Hepatocyte (in vitro differentiated cells): Measurements from ENCODE around the gene ACO2. TPM values are rescaled to one million over a fixed set of nuclear protein-coding genes. Genes with fewer than 3 reads are reported as not detected.
A peak's percentile ranks its signal among the peaks of the same experiment; 100 is the strongest.

Experiments used
- DNase-seq: peaks from one replicate; pipeline ENCODE4 v3.0.0-alpha.2; 2016; ENCODE audit warnings: low spot score
- H2AFZ ChIP-seq: fragments of 200-600 bp; sonication (generic); 2 replicates; pipeline ENCODE4 v1.6.0; 2016; ENCODE audit warnings: antibody characterized with exemption, mild to moderate bottlenecking
- H3K27ac ChIP-seq: fragments of 200-600 bp; sonication (generic); 2 replicates; pipeline ENCODE4 v1.5.1; 2016; ENCODE audit warnings: mild to moderate bottlenecking
- H3K27me3 ChIP-seq: fragments of 200-600 bp; sonication (generic); 2 replicates; pipeline ENCODE4 v1.6.1; 2016
- H3K36me3 ChIP-seq: fragments of 200-600 bp; sonication (generic); replicated peaks from 2 replicates; pipeline ENCODE4 v1.5.1; 2016; ENCODE audit warnings: low read depth; ENCODE audit not compliant: insufficient read depth
- H3K4me1 ChIP-seq: fragments of 200-600 bp; sonication (generic); 2 replicates; pipeline ENCODE4 v1.5.1; 2016; ENCODE audit warnings: mild to moderate bottlenecking, moderate library complexity; ENCODE audit not compliant: insufficient read depth
- H3K4me2 ChIP-seq: fragments of 200-600 bp; sonication (generic); 2 replicates; pipeline ENCODE4 v1.6.0; 2016
- H3K4me3 ChIP-seq: fragments of 200-600 bp; sonication (generic); 2 replicates; pipeline ENCODE4 v1.5.1; 2016; ENCODE audit warnings: mild to moderate bottlenecking
- H3K79me2 ChIP-seq: fragments of 200-600 bp; sonication (generic); 2 replicates; pipeline ENCODE4 v1.6.0; 2017; ENCODE audit warnings: mild to moderate bottlenecking
- H3K9me2 ChIP-seq: fragments of 200-600 bp; sonication (generic); replicated peaks from 2 replicates; pipeline ENCODE4 v1.6.0; 2017; ENCODE audit warnings: mild to moderate bottlenecking; ENCODE audit not compliant: insufficient read depth
- H3K9me3 ChIP-seq: fragments of 200-600 bp; sonication (generic); 2 replicates; pipeline ENCODE4 v1.5.1; 2016; ENCODE audit warnings: low read depth, mild to moderate bottlenecking
- H4K20me1 ChIP-seq: fragments of 200-600 bp; sonication (generic); 2 replicates; pipeline ENCODE4 v1.6.0; 2016; ENCODE audit warnings: mild to moderate bottlenecking; ENCODE audit not compliant: insufficient read depth, poor library complexity, severe bottlenecking
- EZH2 ChIP-seq: fragments of 200-600 bp; sonication (generic); IDR thresholded peaks from 2 replicates; pipeline ENCODE4 v1.6.1; 2016; ENCODE audit warnings: antibody characterized with exemption, mild to moderate bottlenecking, borderline replicate concordance
- EZH2phosphoT487 ChIP-seq: fragments of 200-600 bp; sonication (generic); IDR thresholded peaks from one replicate; pipeline ENCODE4 v1.6.1; 2018; ENCODE audit warnings: antibody characterized with exemption, mild to moderate bottlenecking, low read depth, moderate library complexity; ENCODE audit not compliant: unreplicated experiment, severe bottlenecking
- WGBS: methylation state at CpG from one replicate; pipeline ENCODE4 v1.1.6; 2016; ENCODE audit warnings: low lambda C conversion rate; ENCODE audit errors: missing lambda C conversion rate; 5-methylcytosine and 5-hydroxymethylcytosine counted together
- polyA plus RNA-seq: library from polyadenylated mRNA; unstranded; fragments of >200 nt; fragmentation: Nextera tagmentation; extraction: Ambion mirVana; gene quantifications from 2 replicates; pipeline ENCODE4 v1.2.1, GENCODE V29; 2016
- total RNA-seq: library from RNA; depleted of rRNA; stranded (reverse); fragments of >200 nt; gene quantifications from 2 replicates; pipeline ENCODE4 v1.2.3, GENCODE V29; 2014
- TF ChIP-seq, protein P1 (sequence below): fragments of 200-600 bp; sonication (generic); IDR thresholded peaks from 2 replicates; pipeline ENCODE4 v1.5.1; 2016; ENCODE audit warnings: antibody characterized with exemption, mild to moderate bottlenecking; ENCODE audit not compliant: poor library complexity

ACO2 gene
- total and polyA plus RNA-seq, 2 experiments from 2014 or later: 129 to 196 TPM

- H3K27ac ChIP-seq: peak overlapping the region; percentile 70
- H3K4me3 ChIP-seq: no peak overlapping the region
- peak overlapping the region; percentile 52 for H3K4me2 ChIP-seq
- peaks cover 43% of the 10 kb centered on the region for H3K4me1 ChIP-seq
- H3K9me3 ChIP-seq: no peaks in the 10 kb centered on the region
- H2AFZ ChIP-seq: no peak overlapping the region
- H3K36me3 ChIP-seq: no peaks in the 10 kb centered on the region
- peak; percentile 37 for DNase-seq
- WGBS: 65% methylated on average over 8 of the region's 8 CpGs
- peaks cover 94% of the 10 kb centered on the region for H3K79me2 ChIP-seq
- TF ChIP-seq, protein P1, sequence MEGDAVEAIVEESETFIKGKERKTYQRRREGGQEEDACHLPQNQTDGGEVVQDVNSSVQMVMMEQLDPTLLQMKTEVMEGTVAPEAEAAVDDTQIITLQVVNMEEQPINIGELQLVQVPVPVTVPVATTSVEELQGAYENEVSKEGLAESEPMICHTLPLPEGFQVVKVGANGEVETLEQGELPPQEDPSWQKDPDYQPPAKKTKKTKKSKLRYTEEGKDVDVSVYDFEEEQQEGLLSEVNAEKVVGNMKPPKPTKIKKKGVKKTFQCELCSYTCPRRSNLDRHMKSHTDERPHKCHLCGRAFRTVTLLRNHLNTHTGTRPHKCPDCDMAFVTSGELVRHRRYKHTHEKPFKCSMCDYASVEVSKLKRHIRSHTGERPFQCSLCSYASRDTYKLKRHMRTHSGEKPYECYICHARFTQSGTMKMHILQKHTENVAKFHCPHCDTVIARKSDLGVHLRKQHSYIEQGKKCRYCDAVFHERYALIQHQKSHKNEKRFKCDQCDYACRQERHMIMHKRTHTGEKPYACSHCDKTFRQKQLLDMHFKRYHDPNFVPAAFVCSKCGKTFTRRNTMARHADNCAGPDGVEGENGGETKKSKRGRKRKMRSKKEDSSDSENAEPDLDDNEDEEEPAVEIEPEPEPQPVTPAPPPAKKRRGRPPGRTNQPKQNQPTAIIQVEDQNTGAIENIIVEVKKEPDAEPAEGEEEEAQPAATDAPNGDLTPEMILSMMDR: no peak
- no peak for TF ChIP-seq EZH2phosphoT487
- TF ChIP-seq EZH2: no peak
- no peaks in the 10 kb centered on the region for H3K9me2 ChIP-seq
- H3K27me3 ChIP-seq: no peaks in the 10 kb centered on the region
- H4K20me1 ChIP-seq: peaks cover 60% of the 10 kb centered on the region
These were observed 18.4 kb downstream of the ACO2 start for GRCh38 chr22:41487037-41487935.

- no peak for TF ChIP-seq EZH2
- TF ChIP-seq EZH2phosphoT487: no peak
- TF ChIP-seq, protein P1: no peak
- H3K36me3 ChIP-seq: no peaks in the 10 kb centered on the region
- no peak overlapping the region for H3K4me3 ChIP-seq
- H3K79me2 ChIP-seq: peaks cover 94% of the 10 kb centered on the region
- H3K4me1 ChIP-seq: peaks cover 43% of the 10 kb centered on the region
- no peaks in the 10 kb centered on the region for H3K9me2 ChIP-seq
- peaks cover 59% of the 10 kb centered on the region for H4K20me1 ChIP-seq
- H2AFZ ChIP-seq: no peak overlapping the region
- H3K9me3 ChIP-seq: no peaks in the 10 kb centered on the region
- peak overlapping the region; percentile 14 for H3K4me2 ChIP-seq
- WGBS: 78% methylated on average over 4 of the region's 4 CpGs
- DNase-seq: no peak
- no peaks in the 10 kb centered on the region for H3K27me3 ChIP-seq
- H3K27ac ChIP-seq: peak overlapping the region; percentile 68
These were observed 19.2 kb downstream of the ACO2 start for GRCh38 chr22:41488076-41488475.

DNA sequence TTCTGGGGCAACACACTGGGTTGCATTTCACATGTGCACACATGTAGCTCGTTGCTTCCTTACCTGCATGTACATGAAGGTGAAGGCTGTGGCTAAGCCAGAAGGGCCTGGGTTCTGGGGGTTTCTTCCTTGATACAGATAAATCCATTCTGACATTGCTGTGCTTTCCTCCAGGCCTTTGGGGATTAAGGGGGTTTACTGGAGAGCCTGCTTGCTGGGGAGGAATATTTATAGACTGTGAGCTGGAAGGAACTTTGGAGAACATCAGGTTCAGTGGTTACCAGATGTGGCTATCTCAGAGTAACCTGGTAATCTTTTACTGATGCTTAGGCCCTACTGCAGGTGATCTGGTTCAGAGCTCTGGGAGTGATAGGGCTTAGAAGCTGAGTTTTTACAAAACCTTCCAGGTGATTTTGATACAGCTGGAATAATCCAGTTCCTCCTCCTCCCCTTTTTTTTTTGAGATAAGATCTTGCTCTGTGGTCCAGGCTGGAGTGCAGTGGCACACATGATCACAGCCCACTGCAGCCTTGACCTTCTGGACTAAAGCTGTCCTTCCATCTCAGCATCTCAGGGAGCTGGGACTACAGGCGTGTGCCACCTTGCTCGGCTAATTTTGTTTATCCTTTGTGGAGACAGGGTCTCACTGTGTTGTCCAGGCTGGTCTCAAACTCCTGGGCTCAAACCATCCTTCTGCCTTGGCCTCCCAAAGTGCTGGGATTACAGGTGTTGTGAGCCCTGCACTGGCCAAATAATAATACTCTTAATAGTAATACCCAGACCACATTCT is 19.9 kb downstream of the ACO2 start:
- Histone ChIP-seq H3K4me3 (no peak overlapping the region), H3K36me3 (no peaks in the 10 kb centered on the region), H3K9me2 (no peaks in the 10 kb centered on the region), H3K4me1 (peaks cover 43% of the 10 kb centered on the region), H3K27ac (peak overlapping the region; percentile 68), H3K27me3 (no peaks in the 10 kb centered on the region), H4K20me1 (peaks cover 61% of the 10 kb centered on the region), H3K79me2 (peaks cover 94% of the 10 kb centered on the region), H3K4me2 (no peak overlapping the region), H3K9me3 (no peaks in the 10 kb centered on the region), H2AFZ (no peak overlapping the region)
- WGBS: 70% methylated on average over 3 of the region's 3 CpGs
- TF ChIP-seq EZH2: no peak
- TF ChIP-seq EZH2phosphoT487: no peak
- TF ChIP-seq, protein P1: no peak
- no peak for DNase-seq
